ENCODE results near the gene RASD2.
"Not testable (repeated sequence)": the region's sequence is repeated elsewhere in the genome, so short reads cannot be mapped to it uniquely, and the experiment has no call there.

Gene RASD2

GRCh38 chr22:35540595-35541253 is at the start of gene RASD2:
Gene RASD2 (plus strand): TSS chr22:35540831. CDS start chr22:35546810, 5,979 bp downstream.
- no peak for DNase-seq

- DNase-seq: not testable (repeated sequence)
Measured at GRCh38 chr22:35491061-35491907, 49.3 kb upstream of the RASD2 start.

- no peak for DNase-seq
Measured at GRCh38 chr22:35491908-35492380, 48.7 kb upstream of the RASD2 start.

- DNase-seq: no peak
Measured at GRCh38 chr22:35493074-35493473, 47.6 kb upstream of the RASD2 start.

- DNase-seq: not testable (repeated sequence)
Measured at GRCh38 chr22:35495711-35496110, 44.9 kb upstream of the RASD2 start.

GRCh38 chr22:35496768-35497312 is 43.8 kb upstream of the RASD2 start:
- DNase-seq: no peak

GRCh38 chr22:35498026-35498800 is 42.4 kb upstream of the RASD2 start:
- no peak for DNase-seq

- DNase-seq: no peak
Measured at GRCh38 chr22:35502836-35503235, 37.8 kb upstream of the RASD2 start.

GRCh38 chr22:35505399-35506258 is 35.0 kb upstream of the RASD2 start:
- DNase-seq: no peak

- DNase-seq: no peak
Measured at GRCh38 chr22:35506259-35506570, 34.4 kb upstream of the RASD2 start.

- not testable (repeated sequence) for DNase-seq
Measured at GRCh38 chr22:35507851-35508250, 32.8 kb upstream of the RASD2 start.

- no peak for DNase-seq
Measured at GRCh38 chr22:35509451-35509850, 31.2 kb upstream of the RASD2 start.

GRCh38 chr22:35509960-35510359 is 30.7 kb upstream of the RASD2 start:
- no peak for DNase-seq

GRCh38 chr22:35510481-35510934 is 30.1 kb upstream of the RASD2 start:
- DNase-seq: no peak

GRCh38 chr22:35510951-35511350 is 29.7 kb upstream of the RASD2 start:
- no peak for DNase-seq

GRCh38 chr22:35514366-35514765 is 26.3 kb upstream of the RASD2 start:
- no peak for DNase-seq

GRCh38 chr22:35515952-35516351 is 24.7 kb upstream of the RASD2 start:
- not testable (repeated sequence) for DNase-seq

GRCh38 chr22:35516723-35517122 is 23.9 kb upstream of the RASD2 start:
- DNase-seq: no peak

- DNase-seq: no peak
Measured at GRCh38 chr22:35517207-35517606, 23.4 kb upstream of the RASD2 start.

- no peak for DNase-seq
Measured at GRCh38 chr22:35517769-35518530, 22.7 kb upstream of the RASD2 start.

- DNase-seq: no peak
Measured at GRCh38 chr22:35518811-35519210, 21.8 kb upstream of the RASD2 start.
